ENCODE data around the gene HSCB.
"Not testable (repeated sequence)": the region's sequence is repeated elsewhere in the genome, so short reads cannot be mapped to it uniquely, and the experiment has no call there.

The HSCB gene

DNA sequence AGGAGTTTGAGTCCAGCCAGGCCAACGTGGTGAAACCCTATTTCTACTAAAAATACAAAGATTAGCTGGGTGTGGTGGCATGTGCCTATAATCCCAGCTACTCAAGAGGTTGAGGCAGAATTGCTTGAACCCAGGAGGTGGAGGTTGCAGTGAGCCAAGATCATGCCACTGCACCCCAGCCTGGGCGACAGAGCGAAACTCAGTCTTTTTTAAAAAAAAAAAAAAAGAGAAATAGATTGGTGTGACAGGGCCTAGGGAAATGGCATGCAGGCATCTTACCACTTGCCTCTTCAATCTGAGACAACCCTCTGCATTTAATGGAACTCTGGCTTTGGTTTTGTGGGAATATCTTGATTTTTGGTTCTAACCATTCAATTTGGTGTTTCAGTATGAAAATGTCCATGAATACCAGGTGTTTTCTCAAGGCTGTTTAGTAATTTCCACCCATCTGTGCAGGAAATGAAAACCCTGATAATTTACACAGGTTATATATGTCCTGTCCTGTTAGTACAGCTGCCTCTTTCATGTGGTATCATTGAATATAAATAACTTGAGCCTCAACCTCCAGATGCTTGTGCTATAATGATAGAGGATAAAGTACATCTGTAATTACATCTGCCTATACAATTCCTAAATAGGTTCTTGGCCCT, 50.1 kb downstream of the HSCB start:
- DNase-seq (ENCODE audit: low spot score) = no peak

GRCh38 chr22:28792491-28793383, 50.9 kb downstream of the HSCB start:
- no peak for DNase-seq (ENCODE audit: low spot score)

DNA sequence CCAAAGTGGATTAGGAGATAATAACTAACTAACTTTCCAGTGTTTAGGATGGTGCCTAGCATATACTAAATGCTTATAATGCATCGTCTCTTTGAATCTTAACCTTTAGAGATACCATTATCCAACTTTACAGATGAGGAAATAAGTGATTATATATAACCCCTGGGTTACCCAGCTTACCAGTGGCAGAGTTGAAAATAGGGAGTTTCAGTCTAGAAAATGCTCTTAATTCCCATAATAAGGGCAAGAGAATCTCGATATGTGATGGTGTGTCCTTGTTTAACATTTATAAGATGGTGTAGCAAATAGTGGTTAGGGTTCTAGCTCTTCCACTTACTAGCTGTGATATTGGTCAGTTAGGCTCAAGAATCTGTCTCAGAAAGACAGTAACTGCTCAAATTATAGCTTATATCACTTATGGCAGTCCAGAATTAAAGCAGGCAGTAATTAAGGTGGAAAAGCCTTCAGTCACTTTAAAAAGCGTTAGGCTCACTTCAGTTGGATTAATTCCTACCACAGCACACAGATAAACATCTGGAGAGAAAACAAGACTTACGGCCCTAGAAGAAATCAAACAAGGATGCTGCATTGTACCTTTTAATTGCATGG, 52.2 kb downstream of the HSCB start:
- DNase-seq (ENCODE audit: low spot score) = no peak

GRCh38 chr22:28795071-28795693, 53.3 kb downstream of the HSCB start:
- no peak for DNase-seq (ENCODE audit: low spot score)

- DNase-seq (ENCODE audit: low spot score) = no peak
Observed at GRCh38 chr22:28795932-28796856, 54.4 kb downstream of the HSCB start.

- DNase-seq (ENCODE audit: low spot score) = peak; percentile 78
Observed at GRCh38 chr22:28798810-28799605, 57.2 kb downstream of the HSCB start.

DNA sequence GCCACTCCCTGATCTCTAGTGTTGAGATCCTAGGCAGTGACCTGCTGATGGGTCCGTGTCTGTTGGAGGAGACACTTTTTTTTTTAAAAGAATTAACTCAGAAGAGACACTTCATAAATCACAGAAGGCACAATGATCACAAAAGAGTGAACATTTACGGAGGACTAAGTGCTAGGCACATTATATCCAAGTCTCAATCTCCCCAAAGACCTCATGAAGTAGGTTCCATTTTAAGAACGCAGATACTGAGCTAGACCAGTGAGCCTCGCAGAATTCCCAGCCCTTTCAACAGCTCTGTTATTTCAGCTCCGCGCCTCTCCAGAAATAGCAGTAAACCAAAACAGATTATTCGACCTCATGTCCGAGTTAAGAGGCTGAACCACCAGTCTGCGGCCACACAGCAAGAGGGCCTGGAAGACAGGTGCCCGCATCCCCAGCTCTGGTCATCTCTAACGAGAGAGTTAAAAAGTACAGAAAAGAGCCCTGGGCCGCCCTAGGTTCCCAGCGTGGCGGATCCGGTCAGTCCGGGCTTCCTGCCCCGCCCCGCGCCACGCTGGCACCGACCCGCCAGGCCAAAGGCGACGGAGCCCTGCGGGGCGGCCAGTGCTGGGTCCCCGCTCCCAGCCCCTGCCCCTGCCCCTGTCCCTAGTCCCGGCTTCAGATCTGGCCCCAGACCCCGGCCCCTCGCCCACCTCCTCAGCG, 57.9 kb downstream of the HSCB start:
- peak; percentile 47 for DNase-seq (ENCODE audit: low spot score)

DNA sequence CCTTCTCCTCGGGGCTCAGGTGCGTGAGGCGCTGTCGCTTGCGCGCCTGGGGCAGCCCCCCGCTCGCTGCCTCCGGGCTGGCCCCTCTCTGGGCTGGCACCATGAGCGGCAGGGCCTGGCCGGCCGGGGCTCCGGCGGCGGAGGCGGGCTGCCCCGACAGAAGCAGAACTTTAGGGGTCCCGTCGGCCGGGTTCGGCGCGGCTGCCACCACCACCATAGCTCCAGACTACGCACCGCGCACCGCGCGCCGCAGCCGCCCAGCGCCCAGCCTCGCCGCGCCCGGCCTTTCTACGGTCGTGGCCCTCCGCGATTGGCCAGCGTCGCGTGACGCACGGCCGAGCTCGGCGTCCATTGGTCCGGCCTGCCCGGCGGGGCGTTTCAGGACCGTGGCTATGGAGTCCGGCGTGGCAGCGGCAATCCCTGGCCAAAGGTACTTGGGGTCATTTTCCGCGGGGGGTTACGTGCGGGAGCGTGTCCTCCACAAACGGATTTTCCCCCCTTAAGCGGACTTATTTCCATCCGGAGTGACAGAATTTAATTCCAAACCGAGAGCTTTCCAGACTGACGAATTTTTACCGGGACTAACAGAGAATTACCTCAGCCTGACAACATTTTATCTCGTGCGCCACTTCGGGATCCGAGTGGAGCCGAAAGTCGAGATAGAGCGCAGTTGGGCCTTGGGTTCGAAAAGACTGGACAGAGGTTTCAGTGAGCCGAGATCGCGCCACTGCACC, 58.6 kb downstream of the HSCB start, which contains the start of gene XBP1:
Gene XBP1 (minus strand): TSS at position 262 of the 734 bp plus-strand sequence.
- peak; percentile 95 for DNase-seq (ENCODE audit: low spot score)

- DNase-seq (ENCODE audit: low spot score) = no peak
Observed at GRCh38 chr22:28801845-28802594, 60.2 kb downstream of the HSCB start.

GRCh38 chr22:28802595-28803123, 60.8 kb downstream of the HSCB start:
- no peak for DNase-seq (ENCODE audit: low spot score)

DNA sequence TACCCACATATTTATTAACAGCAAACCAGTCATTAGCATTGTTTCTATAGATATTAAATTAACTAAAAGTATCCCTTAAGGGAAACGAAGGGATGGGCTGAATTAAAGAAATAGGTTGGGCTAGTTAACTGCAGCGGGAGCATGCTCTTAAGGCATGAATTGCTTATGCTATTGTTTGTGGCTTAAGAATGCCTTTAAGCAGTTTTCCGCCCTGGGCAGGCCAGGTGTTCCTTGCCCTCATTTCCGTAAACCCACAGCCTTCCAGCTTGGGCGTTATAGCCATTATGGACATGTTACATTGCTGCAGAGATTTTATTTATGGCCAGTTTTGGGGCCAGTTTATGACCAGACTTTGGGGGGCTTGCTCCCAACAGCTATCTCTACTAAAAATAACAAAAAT, 63.6 kb downstream of the HSCB start:
- not testable (repeated sequence) for DNase-seq (ENCODE audit: low spot score)
